Transverse colon (tissue), 3 donors: ENCODE measurements around the gene LRRC14B.

Experiments used
- EP300 ChIP-seq: sonication (generic); formaldehyde crosslinking; IDR thresholded peaks from one replicate; pipeline ENCODE4 v1.6.1; 2017; ENCODE audit warnings: antibody characterized with exemption, low read depth
- POLR2A ChIP-seq: fragments of 450-650 bp; IDR thresholded peaks from one replicate; pipeline ENCODE4 v1.6.1; 2016; ENCODE audit warnings: antibody characterized with exemption, mild to moderate bottlenecking, moderate library complexity
- TF ChIP-seq, protein P1 (sequence below), 5 experiments: fragments of 200-600 bp in 3 of 5; fragments of 450-650 bp in 2 of 5; sonication (generic) in 3 of 5; IDR thresholded peaks; 1 replicate in 2 of 5; 2 replicates in 3 of 5; pipeline ENCODE4 v1.5.1; 2016 to 2017; ENCODE audit warnings: antibody characterized with exemption in 5 of 5, inconsistent platforms in 3 of 5, mild to moderate bottlenecking in 2 of 5, moderate library complexity in 1 of 5

DNA sequence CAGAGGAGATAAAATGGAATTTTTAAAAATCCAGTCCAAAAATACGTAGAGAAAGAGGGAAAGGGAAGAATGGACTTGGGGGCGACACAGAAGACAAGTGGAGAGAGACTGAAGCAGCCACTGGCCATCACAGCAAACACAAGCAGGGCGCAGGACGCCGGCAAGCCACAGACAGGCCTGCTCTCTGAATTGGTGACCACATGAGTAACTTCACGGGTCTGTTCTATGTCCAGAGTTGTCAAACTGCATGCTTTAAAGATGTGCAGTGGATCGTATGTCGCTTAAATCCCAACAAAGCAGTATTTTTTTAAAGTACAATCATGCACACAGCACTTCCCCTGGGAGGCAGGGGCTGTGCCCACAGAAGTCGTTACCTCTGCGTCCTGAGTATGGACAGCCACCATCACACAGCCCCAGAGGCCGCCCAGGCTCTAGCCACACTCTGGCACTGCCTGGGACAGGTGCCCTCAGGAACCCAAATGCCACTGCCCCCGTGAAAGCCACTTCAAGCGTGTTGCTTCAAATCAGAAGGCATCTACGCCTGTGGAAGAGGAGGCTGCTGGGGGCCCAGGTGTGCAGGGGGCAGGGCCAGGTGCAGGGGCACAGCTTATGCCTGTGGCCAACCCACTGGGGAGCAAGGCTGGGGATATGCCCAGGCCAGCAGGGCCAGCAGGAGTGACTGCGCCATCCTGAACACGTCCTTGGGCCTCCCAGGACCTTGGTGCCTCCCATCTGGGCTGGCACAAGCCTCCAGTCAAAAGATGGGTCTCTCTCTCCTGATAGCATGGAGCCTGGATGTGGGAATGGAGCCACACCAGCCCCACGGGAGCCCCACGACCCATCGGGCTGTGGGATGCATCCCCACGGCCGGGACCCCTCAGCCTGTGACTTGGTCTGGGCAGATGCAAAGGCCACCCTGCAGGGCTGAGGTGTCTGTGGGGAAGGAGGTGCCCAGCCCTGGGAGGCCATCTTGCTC lies 5.9 kb upstream of the LRRC14B start:
- TF ChIP-seq, protein P1, sequence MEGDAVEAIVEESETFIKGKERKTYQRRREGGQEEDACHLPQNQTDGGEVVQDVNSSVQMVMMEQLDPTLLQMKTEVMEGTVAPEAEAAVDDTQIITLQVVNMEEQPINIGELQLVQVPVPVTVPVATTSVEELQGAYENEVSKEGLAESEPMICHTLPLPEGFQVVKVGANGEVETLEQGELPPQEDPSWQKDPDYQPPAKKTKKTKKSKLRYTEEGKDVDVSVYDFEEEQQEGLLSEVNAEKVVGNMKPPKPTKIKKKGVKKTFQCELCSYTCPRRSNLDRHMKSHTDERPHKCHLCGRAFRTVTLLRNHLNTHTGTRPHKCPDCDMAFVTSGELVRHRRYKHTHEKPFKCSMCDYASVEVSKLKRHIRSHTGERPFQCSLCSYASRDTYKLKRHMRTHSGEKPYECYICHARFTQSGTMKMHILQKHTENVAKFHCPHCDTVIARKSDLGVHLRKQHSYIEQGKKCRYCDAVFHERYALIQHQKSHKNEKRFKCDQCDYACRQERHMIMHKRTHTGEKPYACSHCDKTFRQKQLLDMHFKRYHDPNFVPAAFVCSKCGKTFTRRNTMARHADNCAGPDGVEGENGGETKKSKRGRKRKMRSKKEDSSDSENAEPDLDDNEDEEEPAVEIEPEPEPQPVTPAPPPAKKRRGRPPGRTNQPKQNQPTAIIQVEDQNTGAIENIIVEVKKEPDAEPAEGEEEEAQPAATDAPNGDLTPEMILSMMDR (IDR thresholded peaks at IDR 0.05) = no peak
- TF ChIP-seq POLR2A (no peak), EP300 (no peak)
